Kidney (tissue), 14 donors: ENCODE data around the gene NEDD9. TPM values are rescaled to one million over a fixed set of nuclear protein-coding genes. Genes with fewer than 3 reads are reported as not detected.

Experiments used
- DNase-seq, 5 donors: peaks; one replicate each; pipeline ENCODE4 v3.0.0-alpha.2; 2013 to 2020
- FAIRE-seq: peaks from 2 replicates; lab custom pipeline; 2012; peaks lifted over from hg19 to GRCh38; lab: Jason Lieb, UNC
- H3K27ac ChIP-seq, 2 donors: one replicate each; pipeline ENCODE4 v1.7.0; 2013; ENCODE audit warnings: low read depth in 2 of 2, low read length in 2 of 2, inconsistent platforms in 1 of 2
- H3K27me3 ChIP-seq: one replicate; pipeline ENCODE4 v1.7.1; 2013; ENCODE audit warnings: low read length, inconsistent platforms; ENCODE audit not compliant: control insufficient read depth, insufficient read depth
- H3K36me3 ChIP-seq, 3 donors: one replicate each; pipeline versions ENCODE4 v1.7.0 to v1.7.1; 2013; ENCODE audit warnings: low read length in 3 of 3, control low read depth in 1 of 3, inconsistent platforms in 1 of 3; ENCODE audit not compliant: insufficient read depth in 3 of 3, control insufficient read depth in 2 of 3
- H3K4me1 ChIP-seq, 3 donors: one replicate each; pipeline versions ENCODE4 v1.7.0 to v1.7.1; 2013; ENCODE audit warnings: low read length in 3 of 3, inconsistent platforms in 1 of 3, low read depth in 1 of 3; ENCODE audit not compliant: control insufficient read depth in 2 of 3, insufficient read depth in 2 of 3
- H3K4me3 ChIP-seq, 3 donors: one replicate each; pipeline versions ENCODE4 v1.7.0 to v1.8.1; 2013; ENCODE audit warnings: low read length in 3 of 3, control low read depth in 1 of 3, inconsistent platforms in 1 of 3
- H3K9ac ChIP-seq, 3 donors: one replicate each; pipeline versions ENCODE4 v1.7.0 to v1.7.1; 2013; ENCODE audit warnings: low read length in 3 of 3, control low read depth in 1 of 3, inconsistent platforms in 1 of 3
- H3K9me3 ChIP-seq, 3 donors: one replicate each; pipeline versions ENCODE4 v1.7.0 to v1.7.1; 2013; ENCODE audit warnings: low read length in 3 of 3, control low read depth in 1 of 3, inconsistent platforms in 1 of 3; ENCODE audit not compliant: control insufficient read depth in 2 of 3, insufficient read depth in 1 of 3
- CTCF ChIP-seq: IDR thresholded peaks from 3 replicates; pipeline ENCODE4 v1.5.1; 2012; ENCODE audit warnings: mild to moderate bottlenecking, moderate library complexity, borderline replicate concordance; ENCODE audit not compliant: insufficient read depth; ENCODE audit errors: extremely low read depth
- intact Hi-C: fragments of 100-400 bp; cut with DNase I; formaldehyde crosslinking; loops from one replicate; pipeline ENCODE4 v1.11.1; 2022
- polyA plus RNA-seq: library from polyadenylated mRNA; stranded (reverse); fragments of 350-450 nt; fragmentation: Illumina TruSeq; extraction: RNeasy Lipid Tissue Mini Kit (QIAGEN cat#74804); gene quantifications from one replicate; pipeline ENCODE4 v1.2.3, GENCODE V29; 2014; ENCODE audit warnings: low read depth, low replicate concordance; ENCODE audit not compliant: insufficient read depth
- total RNA-seq: library from RNA; stranded (reverse); fragmentation: NEBNext Ultra II Directional; extraction: Animal tissue kit (Norgen Biotek cat#: 25700); gene quantifications from one replicate; pipeline ENCODE4 v1.2.1, GENCODE V29; 2021
- donor health status: control.
- donor health status: control.
- donor health status: control.
- donor health status: control.
- donor health status: control.
- donor health status: DM: yes; HTN: yes; CAD: no.
- donor health status: Normal renal cell carcinoma (clear cell type).

NEDD9 gene
- total and polyA plus RNA-seq, 2 donors from 2014 or later = 19.2 to 101 TPM

- peaks cover 0 to 3% (median 0%) of the 10 kb centered on the region in 3 donors for H3K36me3 ChIP-seq
- DNase-seq (peak in 1 of 5 donors; percentile 39), FAIRE-seq (no peak)
- intact Hi-C loops = no loop called here
- peak overlapping the region in 1 of 3 donors; percentile 18 for H3K4me3 ChIP-seq
- no peaks in the 10 kb centered on the region for H3K27me3 ChIP-seq
- no peak for TF ChIP-seq CTCF
- H3K9ac ChIP-seq = peak overlapping the region in 2 of 3 donors; percentile 1 to 34
- peaks cover 4 to 49% (median 33%) of the 10 kb centered on the region in 3 donors for H3K4me1 ChIP-seq
- H3K9me3 ChIP-seq = no peaks in the 10 kb centered on the region
- H3K27ac ChIP-seq = peak overlapping the region; percentile 38 to 49
Observed at GRCh38 chr6:11224252-11224965, 8.1 kb downstream of the NEDD9 start.

- intact Hi-C loops = no loop called here
- FAIRE-seq (no peak), DNase-seq (no peak)
- no peaks in the 10 kb centered on the region for H3K27me3 ChIP-seq
- peak overlapping the region in 1 of 3 donors; percentile 1 for H3K9ac ChIP-seq
- H3K27ac ChIP-seq = peak overlapping the region in 1 of 2 donors; percentile 38
- H3K36me3 ChIP-seq = peaks cover 0 to 5% (median 0%) of the 10 kb centered on the region in 3 donors
- no peak overlapping the region for H3K4me3 ChIP-seq
- no peak for TF ChIP-seq CTCF
- peaks cover 8 to 59% (median 43%) of the 10 kb centered on the region in 3 donors for H3K4me1 ChIP-seq
- no peaks in the 10 kb centered on the region for H3K9me3 ChIP-seq
Observed at GRCh38 chr6:11223286-11223864, 9.1 kb downstream of the NEDD9 start.

- Histone ChIP-seq H3K27ac (peak overlapping the region; percentile 38 to 71), H3K4me1 (peaks cover 11 to 64% (median 48%) of the 10 kb centered on the region in 3 donors), H3K27me3 (no peaks in the 10 kb centered on the region), H3K9me3 (no peaks in the 10 kb centered on the region), H3K4me3 (no peak overlapping the region), H3K9ac (peak overlapping the region in 1 of 3 donors; percentile 2), H3K36me3 (peaks cover 0 to 5% (median 0%) of the 10 kb centered on the region in 3 donors)
- DNase-seq = no peak
- intact Hi-C loops = no loop called here
- FAIRE-seq = no peak
- TF ChIP-seq CTCF = no peak
Observed at GRCh38 chr6:11222385-11223277, 9.8 kb downstream of the NEDD9 start.
